Neural progenitor cell (in vitro differentiated cells): Measurements from ENCODE around the gene ATXN3. TPM values are rescaled to one million over a fixed set of nuclear protein-coding genes. Genes with fewer than 3 reads are reported as not detected.

ENCODE experiments used
- DNase-seq: peaks from one replicate; pipeline ENCODE4 v3.0.0-alpha.2; 2016; ENCODE audit warnings: low spot score
- H2AFZ ChIP-seq: fragments of 200-600 bp; sonication (generic); replicated peaks from 2 replicates; pipeline ENCODE4 v1.6.1; 2016; ENCODE audit warnings: antibody characterized with exemption
- H3F3A ChIP-seq: fragments of 200-600 bp; sonication (generic); 2 replicates; pipeline ENCODE4 v1.6.1; 2016; ENCODE audit warnings: antibody characterized with exemption, low read depth
- H3K27ac ChIP-seq: fragments of 200-600 bp; sonication (generic); 2 replicates; pipeline ENCODE4 v1.5.1; 2016; ENCODE audit warnings: mild to moderate bottlenecking
- H3K27me3 ChIP-seq: fragments of 200-600 bp; sonication (generic); 2 replicates; pipeline ENCODE4 v1.6.1; 2016; ENCODE audit warnings: mild to moderate bottlenecking, moderate library complexity
- H3K36me3 ChIP-seq: fragments of 200-600 bp; sonication (generic); 2 replicates; pipeline ENCODE4 v1.5.1; 2016
- H3K4me1 ChIP-seq: fragments of 200-600 bp; sonication (generic); 2 replicates; pipeline ENCODE4 v1.6.1; 2016; ENCODE audit warnings: mixed run types
- H3K4me2 ChIP-seq: fragments of 200-600 bp; sonication (generic); 2 replicates; pipeline ENCODE4 v1.6.1; 2016
- H3K4me3 ChIP-seq: fragments of 200-600 bp; sonication (generic); 2 replicates; pipeline ENCODE4 v1.5.1; 2016
- H3K79me2 ChIP-seq: fragments of 200-600 bp; sonication (generic); 2 replicates; pipeline ENCODE4 v1.6.1; 2016; ENCODE audit warnings: low read depth
- H3K9ac ChIP-seq: fragments of 200-600 bp; sonication (generic); 2 replicates; pipeline ENCODE4 v1.6.1; 2016
- H3K9me3 ChIP-seq: fragments of 200-600 bp; sonication (generic); 2 replicates; pipeline ENCODE4 v1.5.1; 2016; ENCODE audit warnings: low read depth
- H4K20me1 ChIP-seq: fragments of 200-600 bp; sonication (generic); 2 replicates; pipeline ENCODE4 v1.6.1; 2016; ENCODE audit warnings: low read depth
- H3K27ac Mint-ChIP-seq: 3 replicates; pipeline ENCODE4 v1.8.0; 2021; ENCODE audit warnings: mixed read lengths
- H3K27me3 Mint-ChIP-seq: 2 replicates; pipeline ENCODE4 v1.8.0; 2022; ENCODE audit warnings: low read depth, mild to moderate bottlenecking, inconsistent platforms, moderate library complexity, mixed read lengths; ENCODE audit not compliant: insufficient read depth
- H3K36me3 Mint-ChIP-seq: 3 replicates; pipeline ENCODE4 v1.8.0; 2021; ENCODE audit warnings: mixed read lengths
- H3K4me1 Mint-ChIP-seq: 3 replicates; pipeline ENCODE4 v1.8.0; 2021; ENCODE audit warnings: mixed read lengths
- H3K4me3 Mint-ChIP-seq: 3 replicates; pipeline ENCODE4 v1.8.0; 2021; ENCODE audit warnings: mild to moderate bottlenecking, moderate library complexity, mixed read lengths
- H3K9me3 Mint-ChIP-seq: 3 replicates; pipeline ENCODE4 v1.8.0; 2020; ENCODE audit warnings: mixed read lengths
- EZH2 ChIP-seq: fragments of 200-600 bp; sonication (generic); IDR thresholded peaks from 2 replicates; pipeline ENCODE4 v1.6.1; 2017; ENCODE audit warnings: antibody characterized with exemption, mild to moderate bottlenecking, moderate library complexity
- EZH2phosphoT487 ChIP-seq: fragments of 200-600 bp; sonication (generic); IDR thresholded peaks from 2 replicates; pipeline ENCODE4 v1.6.1; 2017; ENCODE audit warnings: antibody characterized with exemption
- total RNA-seq: library from RNA; depleted of rRNA; stranded (reverse); fragments of >200 nt; gene quantifications from 2 replicates; pipeline ENCODE4 v1.2.3, GENCODE V29; 2015; ENCODE audit warnings: low replicate concordance
- TF ChIP-seq, protein P1 (sequence below): fragments of 200-600 bp; sonication (generic); IDR thresholded peaks from 2 replicates; pipeline ENCODE4 v1.5.1; 2017; ENCODE audit warnings: antibody characterized with exemption, mild to moderate bottlenecking

ATXN3 gene
- total RNA-seq, 1 donor from 2014 or later = 76.6 TPM

DNA sequence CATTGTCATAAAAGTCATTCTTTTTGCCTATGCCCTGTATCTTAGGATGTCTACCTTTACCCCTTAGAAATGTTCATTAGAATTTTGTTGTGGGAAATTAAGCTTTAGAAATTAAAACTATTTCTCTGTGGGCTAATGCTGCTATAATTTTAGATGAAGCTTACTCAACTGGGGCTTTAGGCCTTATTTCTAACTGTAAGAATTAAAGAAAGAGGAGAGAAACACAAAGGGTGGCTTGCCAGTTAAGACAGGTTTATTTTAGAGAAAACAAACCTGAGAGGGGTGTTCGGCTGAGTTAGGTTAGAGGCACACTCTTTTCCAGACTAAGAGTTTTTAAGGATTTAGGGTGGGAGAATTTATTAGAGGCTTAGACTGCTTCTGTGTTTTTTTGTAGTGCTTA, 72.9 kb downstream of the ATXN3 start:
- Mint-ChIP-seq H3K9me3 (peaks cover 4% of the 10 kb centered on the region), H3K4me1 (peaks cover 17% of the 10 kb centered on the region), H3K36me3 (peaks cover 17% of the 10 kb centered on the region), H3K4me3 (no peak overlapping the region), H3K27ac (no peak overlapping the region), H3K27me3 (no peaks in the 10 kb centered on the region)
- H3K27me3 ChIP-seq = no peaks in the 10 kb centered on the region
- H3K9me3 ChIP-seq = no peaks in the 10 kb centered on the region
- H3K27ac ChIP-seq = no peak overlapping the region
- no peak overlapping the region for H2AFZ ChIP-seq
- no peak for DNase-seq
- peaks cover 63% of the 10 kb centered on the region for H3K79me2 ChIP-seq
- peaks cover 14% of the 10 kb centered on the region for H3K36me3 ChIP-seq
- H3F3A ChIP-seq = no peaks in the 10 kb centered on the region
- TF ChIP-seq, protein P1, sequence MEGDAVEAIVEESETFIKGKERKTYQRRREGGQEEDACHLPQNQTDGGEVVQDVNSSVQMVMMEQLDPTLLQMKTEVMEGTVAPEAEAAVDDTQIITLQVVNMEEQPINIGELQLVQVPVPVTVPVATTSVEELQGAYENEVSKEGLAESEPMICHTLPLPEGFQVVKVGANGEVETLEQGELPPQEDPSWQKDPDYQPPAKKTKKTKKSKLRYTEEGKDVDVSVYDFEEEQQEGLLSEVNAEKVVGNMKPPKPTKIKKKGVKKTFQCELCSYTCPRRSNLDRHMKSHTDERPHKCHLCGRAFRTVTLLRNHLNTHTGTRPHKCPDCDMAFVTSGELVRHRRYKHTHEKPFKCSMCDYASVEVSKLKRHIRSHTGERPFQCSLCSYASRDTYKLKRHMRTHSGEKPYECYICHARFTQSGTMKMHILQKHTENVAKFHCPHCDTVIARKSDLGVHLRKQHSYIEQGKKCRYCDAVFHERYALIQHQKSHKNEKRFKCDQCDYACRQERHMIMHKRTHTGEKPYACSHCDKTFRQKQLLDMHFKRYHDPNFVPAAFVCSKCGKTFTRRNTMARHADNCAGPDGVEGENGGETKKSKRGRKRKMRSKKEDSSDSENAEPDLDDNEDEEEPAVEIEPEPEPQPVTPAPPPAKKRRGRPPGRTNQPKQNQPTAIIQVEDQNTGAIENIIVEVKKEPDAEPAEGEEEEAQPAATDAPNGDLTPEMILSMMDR = no peak
- no peak for TF ChIP-seq EZH2
- TF ChIP-seq EZH2phosphoT487 = no peak
- H3K4me2 ChIP-seq = no peak overlapping the region
- peaks cover 8% of the 10 kb centered on the region for H3K4me1 ChIP-seq
- H4K20me1 ChIP-seq = peaks cover 3% of the 10 kb centered on the region
- H3K9ac ChIP-seq = no peak overlapping the region
- H3K4me3 ChIP-seq = no peak overlapping the region

DNA sequence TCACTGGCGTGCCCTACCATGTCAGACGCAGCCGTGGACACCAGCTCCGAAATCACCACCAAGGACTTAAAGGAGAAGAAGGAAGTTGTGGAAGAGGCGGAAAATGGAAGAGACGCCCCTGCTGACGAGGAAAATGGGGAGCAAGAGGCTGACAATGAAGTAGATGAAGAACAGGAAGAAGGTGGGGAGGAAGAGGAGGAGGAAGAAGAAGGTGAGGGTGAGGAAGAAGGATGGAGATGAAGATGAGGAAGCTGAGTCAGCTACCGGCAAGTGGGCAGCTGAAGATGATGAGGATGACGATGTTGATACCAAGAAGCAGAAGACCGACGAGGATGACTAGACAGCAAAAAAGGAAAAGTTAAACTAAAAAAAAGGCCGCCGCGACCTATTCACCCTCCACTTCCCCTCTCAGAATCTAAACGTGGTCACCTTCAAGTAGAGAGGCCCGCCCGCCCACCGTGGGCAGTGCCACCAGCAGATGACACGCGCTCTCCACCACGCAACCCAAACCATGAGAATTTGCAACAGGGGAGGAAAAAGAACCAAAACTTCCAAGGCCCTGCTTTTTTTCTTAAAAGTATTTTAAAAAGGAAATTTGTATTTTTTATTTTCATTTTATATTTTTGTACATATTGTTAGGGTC, 79.7 kb downstream of the ATXN3 start:
- Histone ChIP-seq H2AFZ (no peak overlapping the region), H3K27me3 (no peaks in the 10 kb centered on the region), H3K27ac (no peak overlapping the region), H3F3A (no peaks in the 10 kb centered on the region), H3K36me3 (peaks cover 5% of the 10 kb centered on the region), H3K4me2 (no peak overlapping the region), H3K9ac (no peak overlapping the region), H3K4me1 (no peaks in the 10 kb centered on the region), H3K79me2 (peaks cover 12% of the 10 kb centered on the region), H4K20me1 (no peaks in the 10 kb centered on the region), H3K9me3 (no peaks in the 10 kb centered on the region), H3K4me3 (no peak overlapping the region)
- no peaks in the 10 kb centered on the region for H3K9me3 Mint-ChIP-seq
- no peak overlapping the region for H3K4me3 Mint-ChIP-seq
- no peak overlapping the region for H3K27ac Mint-ChIP-seq
- no peaks in the 10 kb centered on the region for H3K4me1 Mint-ChIP-seq
- peaks cover 11% of the 10 kb centered on the region for H3K36me3 Mint-ChIP-seq
- no peak for DNase-seq
- TF ChIP-seq, protein P1 = no peak
- TF ChIP-seq EZH2 = no peak
- no peak for TF ChIP-seq EZH2phosphoT487
- no peaks in the 10 kb centered on the region for H3K27me3 Mint-ChIP-seq

DNA sequence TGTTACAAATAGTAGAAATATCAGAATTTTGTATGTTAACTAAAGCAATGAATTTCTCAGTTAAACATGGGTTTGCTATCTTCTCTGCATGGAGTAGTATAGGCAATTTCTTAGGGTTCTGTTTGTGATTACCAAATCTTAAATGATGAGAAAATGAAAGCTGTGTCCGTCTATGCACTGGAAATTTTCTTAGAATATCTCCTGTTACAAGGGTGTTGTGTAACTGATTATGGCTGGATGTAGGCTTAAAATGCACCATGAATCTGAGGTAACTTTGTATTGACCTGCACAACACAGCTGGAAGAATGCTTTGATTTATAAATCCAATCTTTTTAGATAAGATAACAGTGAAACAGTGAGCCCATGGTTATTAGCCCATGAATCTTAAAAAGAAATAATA, 84.3 kb downstream of the ATXN3 start:
- H3K9me3 Mint-ChIP-seq = no peaks in the 10 kb centered on the region
- H3K79me2 ChIP-seq = no peaks in the 10 kb centered on the region

More for the DNA sequence above, 84.3 kb downstream of the ATXN3 start:
- H3K4me3 ChIP-seq = no peak overlapping the region
- TF ChIP-seq EZH2 = no peak
- TF ChIP-seq EZH2phosphoT487 = no peak
- TF ChIP-seq, protein P1 = no peak
- no peak overlapping the region for H3K9ac ChIP-seq
- H3F3A ChIP-seq = no peaks in the 10 kb centered on the region
- H3K4me2 ChIP-seq = no peak overlapping the region
- H3K9me3 ChIP-seq = no peaks in the 10 kb centered on the region
- no peak overlapping the region for H2AFZ ChIP-seq
- Mint-ChIP-seq H3K4me1 (no peaks in the 10 kb centered on the region), H3K36me3 (peaks cover 5% of the 10 kb centered on the region), H3K27me3 (peaks cover 3% of the 10 kb centered on the region), H3K27ac (no peak overlapping the region), H3K4me3 (no peak overlapping the region)
- no peaks in the 10 kb centered on the region for H4K20me1 ChIP-seq
- no peak overlapping the region for H3K27ac ChIP-seq
- H3K27me3 ChIP-seq = no peaks in the 10 kb centered on the region
- H3K4me1 ChIP-seq = no peaks in the 10 kb centered on the region
- H3K36me3 ChIP-seq = no peaks in the 10 kb centered on the region
- DNase-seq = no peak
